Neutrophil (primary cell): ENCODE results near the gene KCNN2.

Source experiments
- H3K27ac ChIP-seq: fragments of 200-600 bp; sonication (generic); 2 replicates; pipeline ENCODE4 v1.5.1; 2016; ENCODE audit warnings: mild to moderate bottlenecking, moderate library complexity
- H3K27me3 ChIP-seq: fragments of 200-600 bp; sonication (generic); 2 replicates; pipeline ENCODE4 v1.6.0; 2016; ENCODE audit warnings: mild to moderate bottlenecking
- H3K36me3 ChIP-seq: fragments of 200-600 bp; sonication (generic); 2 replicates; pipeline ENCODE4 v1.5.1; 2017
- H3K4me1 ChIP-seq, 2 experiments: fragments of 200-600 bp in 1 of 2; sonication (generic) in 1 of 2; 1 replicate in 1 of 2; 2 replicates in 1 of 2; pipeline versions ENCODE4 v1.5.1 to v1.6.1; 2013 to 2016; ENCODE audit warnings: low read depth in 1 of 2, low read length in 1 of 2, mild to moderate bottlenecking in 1 of 2, moderate library complexity in 1 of 2; ENCODE audit not compliant: control insufficient read depth in 1 of 2, insufficient read depth in 1 of 2
- H3K4me3 ChIP-seq, 2 experiments: fragments of 200-600 bp in 1 of 2; sonication (generic) in 1 of 2; 1 replicate in 1 of 2; 2 replicates in 1 of 2; pipeline ENCODE4 v1.5.1; 2013 to 2016; ENCODE audit warnings: low read depth in 1 of 2, low read length in 1 of 2, mild to moderate bottlenecking in 1 of 2, moderate library complexity in 1 of 2
- H3K9me3 ChIP-seq: fragments of 200-600 bp; sonication (generic); 2 replicates; pipeline ENCODE4 v1.5.1; 2016
- TF ChIP-seq, protein P1 (sequence below): fragments of 200-600 bp; sonication (generic); IDR thresholded peaks from 2 replicates; pipeline ENCODE4 v1.5.1; 2016; ENCODE audit warnings: antibody characterized with exemption

The KCNN2 gene

DNA sequence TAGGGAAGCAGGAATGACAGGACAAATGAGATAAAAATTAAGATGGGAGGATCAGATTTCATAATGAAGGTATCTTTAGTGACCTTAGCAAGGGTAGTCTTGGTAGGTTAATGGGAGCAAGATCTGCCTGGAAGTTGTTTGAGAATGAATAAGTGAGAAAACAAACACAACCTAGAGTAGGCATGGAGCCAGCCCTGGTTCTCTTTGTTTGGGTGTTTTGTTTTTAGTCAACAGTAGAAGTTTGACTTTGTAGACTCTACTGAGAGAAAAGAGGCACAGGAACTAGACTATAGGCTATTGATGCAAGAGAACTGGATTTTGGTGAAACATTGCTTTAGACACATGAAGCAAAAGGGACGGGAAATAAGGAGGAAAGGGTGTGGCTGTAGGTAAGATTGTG lies 40.3 kb downstream of the KCNN2 start:
- no peak overlapping the region for H3K27ac ChIP-seq
- no peaks in the 10 kb centered on the region for H3K36me3 ChIP-seq
- no peak overlapping the region for H3K4me3 ChIP-seq
- no peaks in the 10 kb centered on the region for H3K27me3 ChIP-seq
- no peaks in the 10 kb centered on the region for H3K4me1 ChIP-seq
- TF ChIP-seq, protein P1, sequence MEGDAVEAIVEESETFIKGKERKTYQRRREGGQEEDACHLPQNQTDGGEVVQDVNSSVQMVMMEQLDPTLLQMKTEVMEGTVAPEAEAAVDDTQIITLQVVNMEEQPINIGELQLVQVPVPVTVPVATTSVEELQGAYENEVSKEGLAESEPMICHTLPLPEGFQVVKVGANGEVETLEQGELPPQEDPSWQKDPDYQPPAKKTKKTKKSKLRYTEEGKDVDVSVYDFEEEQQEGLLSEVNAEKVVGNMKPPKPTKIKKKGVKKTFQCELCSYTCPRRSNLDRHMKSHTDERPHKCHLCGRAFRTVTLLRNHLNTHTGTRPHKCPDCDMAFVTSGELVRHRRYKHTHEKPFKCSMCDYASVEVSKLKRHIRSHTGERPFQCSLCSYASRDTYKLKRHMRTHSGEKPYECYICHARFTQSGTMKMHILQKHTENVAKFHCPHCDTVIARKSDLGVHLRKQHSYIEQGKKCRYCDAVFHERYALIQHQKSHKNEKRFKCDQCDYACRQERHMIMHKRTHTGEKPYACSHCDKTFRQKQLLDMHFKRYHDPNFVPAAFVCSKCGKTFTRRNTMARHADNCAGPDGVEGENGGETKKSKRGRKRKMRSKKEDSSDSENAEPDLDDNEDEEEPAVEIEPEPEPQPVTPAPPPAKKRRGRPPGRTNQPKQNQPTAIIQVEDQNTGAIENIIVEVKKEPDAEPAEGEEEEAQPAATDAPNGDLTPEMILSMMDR = no peak
- H3K9me3 ChIP-seq = no peaks in the 10 kb centered on the region

DNA sequence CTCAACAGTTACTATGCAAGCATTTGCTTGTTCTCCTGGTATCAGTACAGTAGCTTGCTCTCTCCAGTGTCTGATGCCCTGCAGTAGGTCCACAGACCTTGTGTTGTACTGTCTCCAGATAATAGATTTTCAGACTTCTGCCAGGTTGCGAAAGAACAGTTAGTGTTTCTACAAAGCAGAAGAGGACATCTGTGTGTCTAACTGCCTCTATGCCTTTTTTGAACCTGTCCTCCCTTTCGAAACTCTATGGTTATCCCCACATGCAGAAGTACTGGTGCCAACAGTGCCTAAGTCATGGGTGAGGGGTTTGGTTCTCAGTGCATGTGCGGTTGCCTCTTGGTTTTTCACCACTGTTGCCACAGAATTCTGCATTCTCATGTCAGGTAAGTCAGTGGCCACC lies 45.9 kb downstream of the KCNN2 start:
- no peaks in the 10 kb centered on the region for H3K36me3 ChIP-seq
- no peaks in the 10 kb centered on the region for H3K4me1 ChIP-seq
- no peaks in the 10 kb centered on the region for H3K27me3 ChIP-seq

DNA sequence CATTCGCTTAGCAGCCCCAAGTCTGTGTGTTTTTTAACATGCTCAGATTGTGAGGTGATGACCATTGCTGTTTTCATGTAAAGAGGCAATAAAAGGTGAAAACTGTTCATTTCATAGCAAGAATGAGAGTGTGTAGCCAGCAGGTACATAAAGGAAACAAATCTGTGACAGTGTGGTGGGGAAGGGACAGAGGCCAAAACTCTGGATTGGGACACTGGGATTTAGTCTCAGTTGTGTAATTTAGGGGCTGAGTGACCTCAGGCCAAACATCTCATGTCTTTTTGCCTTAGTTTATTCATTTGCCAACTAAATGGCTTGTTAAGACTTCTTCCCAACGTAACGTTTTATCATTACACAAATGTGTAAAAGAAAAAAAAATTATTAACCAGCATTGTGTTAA lies 47.0 kb downstream of the KCNN2 start:
- TF ChIP-seq, protein P1 = no peak
- H3K27me3 ChIP-seq = no peaks in the 10 kb centered on the region
- no peaks in the 10 kb centered on the region for H3K9me3 ChIP-seq
- no peaks in the 10 kb centered on the region for H3K36me3 ChIP-seq
- H3K27ac ChIP-seq = no peak overlapping the region
- no peaks in the 10 kb centered on the region for H3K4me1 ChIP-seq
- no peak overlapping the region for H3K4me3 ChIP-seq

More for the DNA sequence above, 45.9 kb downstream of the KCNN2 start:
- TF ChIP-seq, protein P1 = no peak
- no peak overlapping the region for H3K4me3 ChIP-seq
- H3K27ac ChIP-seq = no peak overlapping the region
- H3K9me3 ChIP-seq = no peaks in the 10 kb centered on the region

DNA sequence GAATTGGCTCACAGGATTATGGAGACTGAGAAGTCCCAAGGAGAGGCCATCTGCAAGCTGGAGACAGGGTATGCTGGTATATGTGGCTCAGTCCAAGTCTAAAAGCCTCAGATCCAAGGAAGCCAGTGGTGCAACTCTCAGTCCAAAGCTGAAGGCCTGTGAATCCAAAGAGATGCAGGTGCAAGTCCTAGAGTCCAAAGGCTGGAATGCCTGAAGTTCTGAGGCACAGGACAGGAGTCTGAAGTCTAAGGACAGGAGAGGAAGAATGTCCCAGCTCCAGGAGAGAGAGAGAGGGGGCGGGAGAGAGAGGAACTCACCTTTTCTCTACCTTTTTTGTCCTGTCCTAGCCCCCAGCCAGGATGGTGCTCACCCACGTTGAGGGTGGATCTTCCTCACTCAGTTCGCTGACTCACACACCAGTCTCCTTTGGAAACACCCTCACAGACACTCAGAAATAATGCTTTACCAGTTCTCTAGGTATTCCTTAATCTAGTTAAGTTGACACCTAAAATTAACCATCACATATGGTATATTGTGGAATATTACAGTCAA lies 49.6 kb downstream of the KCNN2 start:
- Histone ChIP-seq H3K36me3 (no peaks in the 10 kb centered on the region), H3K27ac (no peak overlapping the region), H3K4me3 (no peak overlapping the region), H3K9me3 (no peaks in the 10 kb centered on the region), H3K4me1 (no peaks in the 10 kb centered on the region), H3K27me3 (no peaks in the 10 kb centered on the region)
- TF ChIP-seq, protein P1 = no peak

DNA sequence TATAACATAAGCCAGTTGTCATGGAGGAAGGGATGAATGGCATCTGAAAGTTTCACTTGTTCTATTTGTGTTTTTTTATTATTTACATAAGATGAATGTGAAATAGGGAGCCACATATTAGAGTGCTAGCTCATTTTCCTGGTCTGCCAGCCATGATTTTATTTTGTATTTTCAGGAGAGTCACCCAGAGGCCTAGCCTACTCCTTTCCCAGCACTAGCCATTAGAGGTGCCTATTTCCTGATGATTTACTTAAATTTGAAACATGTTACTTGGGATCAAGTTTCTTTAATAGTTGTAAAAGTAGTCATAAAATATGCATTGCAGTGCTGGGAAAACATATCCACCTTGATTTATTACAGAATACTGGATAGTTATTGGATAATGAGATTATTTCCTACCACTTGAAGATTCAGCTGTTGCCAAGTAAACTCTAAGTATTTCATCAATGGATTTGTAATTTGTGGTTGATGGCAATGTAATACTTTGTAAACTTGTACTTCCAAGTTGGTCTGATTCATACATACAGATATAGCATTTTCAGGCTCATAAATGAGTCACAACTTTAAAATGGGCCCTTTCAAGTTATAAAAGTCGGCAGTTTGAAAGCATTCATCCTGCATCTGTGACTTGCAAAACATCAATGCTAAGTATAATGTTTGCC lies 50.8 kb downstream of the KCNN2 start:
- TF ChIP-seq, protein P1 = no peak
- H3K36me3 ChIP-seq = no peaks in the 10 kb centered on the region
- no peaks in the 10 kb centered on the region for H3K9me3 ChIP-seq
- H3K4me1 ChIP-seq = no peaks in the 10 kb centered on the region
- no peaks in the 10 kb centered on the region for H3K27me3 ChIP-seq
- H3K4me3 ChIP-seq = no peak overlapping the region
- H3K27ac ChIP-seq = no peak overlapping the region
